C1 segment of cervical spinal cord (tissue), 14 donors: Measurements from ENCODE around the gene AP3S1.
"Not testable (repeated sequence)": the region's sequence is repeated elsewhere in the genome, so short reads cannot be mapped to it uniquely, and the experiment has no call there.

ENCODE experiments used
- DNase-seq, 14 donors: peaks; one replicate each; lab custom pipeline; 2025; lab: John Stamatoyannopoulos, UW

The AP3S1 gene

GRCh38 chr5:115841382-115842088, at the start of gene AP3S1, which contains the start of gene ATG12:
TSS of gene AP3S1 (plus strand) at chr5:115841935. CDS start at chr5:115842038, 103 bp downstream.
TSS of gene ATG12 (minus strand) at chr5:115841565. CDS start at chr5:115841552, 13 bp downstream.
- peak; percentile 90 to 99 (median 97) for DNase-seq

GRCh38 chr5:115795700-115796099, 46.0 kb upstream of the AP3S1 start:
- no peak for DNase-seq

GRCh38 chr5:115796656-115797055, 45.1 kb upstream of the AP3S1 start:
- no peak for DNase-seq

GRCh38 chr5:115798252-115798651, 43.5 kb upstream of the AP3S1 start:
- DNase-seq: no peak

- DNase-seq: no peak
Observed at GRCh38 chr5:115800108-115800507, 41.6 kb upstream of the AP3S1 start.

GRCh38 chr5:115801152-115801551, 40.6 kb upstream of the AP3S1 start:
- no peak for DNase-seq

GRCh38 chr5:115801984-115802383, 39.8 kb upstream of the AP3S1 start:
- DNase-seq: no peak

- DNase-seq: no peak
Observed at GRCh38 chr5:115806986-115807653, 34.6 kb upstream of the AP3S1 start.

GRCh38 chr5:115807654-115808052, 34.1 kb upstream of the AP3S1 start:
- DNase-seq: no peak

- not testable (repeated sequence) for DNase-seq
Observed at GRCh38 chr5:115808066-115808465, 33.7 kb upstream of the AP3S1 start.

- DNase-seq: no peak
Observed at GRCh38 chr5:115809946-115810345, 31.8 kb upstream of the AP3S1 start.

- DNase-seq: no peak
Observed at GRCh38 chr5:115810761-115811160, 31.0 kb upstream of the AP3S1 start.

GRCh38 chr5:115811406-115811805, 30.3 kb upstream of the AP3S1 start:
- no peak for DNase-seq

- DNase-seq: no peak
Observed at GRCh38 chr5:115812372-115812771, 29.4 kb upstream of the AP3S1 start.

- no peak for DNase-seq
Observed at GRCh38 chr5:115813719-115814118, 28.0 kb upstream of the AP3S1 start.

GRCh38 chr5:115815006-115815692, 26.6 kb upstream of the AP3S1 start:
- no peak for DNase-seq

GRCh38 chr5:115815693-115816225, 26.0 kb upstream of the AP3S1 start:
- DNase-seq: peak in 6 of 14 donors; percentile 11 to 48 (median 27)

- DNase-seq: peak in 13 of 14 donors; percentile 30 to 88 (median 57)
Observed at GRCh38 chr5:115816226-115817081, 25.3 kb upstream of the AP3S1 start, which contains the start of gene CDO1. TSS of gene CDO1 (minus strand) at chr5:115816659. CDS start at chr5:115816397, 262 bp downstream.

GRCh38 chr5:115817386-115817785, 24.3 kb upstream of the AP3S1 start:
- DNase-seq: no peak

- peak in 6 of 14 donors; percentile 3 to 32 (median 18) for DNase-seq
Observed at GRCh38 chr5:115818821-115819220, 22.9 kb upstream of the AP3S1 start.

GRCh38 chr5:115820846-115821245, 20.9 kb upstream of the AP3S1 start:
- no peak for DNase-seq
